Measurements from ENCODE around the gene NAA50.

DNA sequence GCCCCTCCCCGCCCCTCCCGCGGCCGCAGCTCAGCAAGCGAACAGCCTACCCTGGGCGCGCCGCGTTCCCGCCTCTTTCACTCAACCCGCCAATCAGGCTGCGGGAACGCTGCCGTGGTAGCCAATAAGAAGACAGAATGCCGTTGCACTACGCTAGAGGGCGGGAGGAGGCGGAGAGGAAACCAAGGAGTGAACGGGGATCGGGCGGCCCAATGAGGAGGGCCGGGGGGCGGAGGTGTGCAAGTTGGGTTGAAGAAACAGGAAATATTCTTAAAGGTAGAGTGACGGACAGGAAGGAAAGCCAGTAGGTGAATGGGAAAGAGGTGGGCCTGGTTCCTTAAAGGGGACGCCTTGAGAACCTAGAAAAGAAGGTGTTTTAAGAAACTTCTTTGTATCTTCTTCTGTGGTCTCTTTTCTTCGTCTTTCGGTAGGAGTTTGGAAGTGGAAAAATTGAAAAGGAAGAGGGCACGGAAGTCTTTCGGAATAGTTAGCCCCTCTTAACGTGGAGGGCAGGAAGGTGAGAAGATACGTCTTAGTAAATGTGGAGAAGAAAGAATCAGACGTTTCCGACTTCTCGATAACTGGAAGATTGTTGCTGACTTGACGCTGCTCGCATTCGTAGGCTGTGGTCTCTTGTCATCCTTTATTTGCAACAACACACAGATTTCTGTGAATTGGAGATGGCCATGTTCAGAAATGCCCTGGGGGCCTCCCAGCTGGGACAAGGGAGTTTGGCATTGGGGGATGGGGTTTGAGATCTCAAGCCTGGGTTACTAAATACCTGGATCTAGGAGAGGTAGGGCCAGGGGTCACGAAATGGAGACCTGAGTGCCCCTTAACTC is 49.2 kb downstream of the NAA50 start:
- TF ChIP-seq EZH2 (IDR thresholded peaks at IDR 0.05; ENCODE audit: low read length, unreplicated experiment) (no peak), EZH2phosphoT487 (IDR thresholded peaks at IDR 0.05; ENCODE audit: borderline replicate concordance, low read length) (no peak)
- TF ChIP-seq, protein P1, sequence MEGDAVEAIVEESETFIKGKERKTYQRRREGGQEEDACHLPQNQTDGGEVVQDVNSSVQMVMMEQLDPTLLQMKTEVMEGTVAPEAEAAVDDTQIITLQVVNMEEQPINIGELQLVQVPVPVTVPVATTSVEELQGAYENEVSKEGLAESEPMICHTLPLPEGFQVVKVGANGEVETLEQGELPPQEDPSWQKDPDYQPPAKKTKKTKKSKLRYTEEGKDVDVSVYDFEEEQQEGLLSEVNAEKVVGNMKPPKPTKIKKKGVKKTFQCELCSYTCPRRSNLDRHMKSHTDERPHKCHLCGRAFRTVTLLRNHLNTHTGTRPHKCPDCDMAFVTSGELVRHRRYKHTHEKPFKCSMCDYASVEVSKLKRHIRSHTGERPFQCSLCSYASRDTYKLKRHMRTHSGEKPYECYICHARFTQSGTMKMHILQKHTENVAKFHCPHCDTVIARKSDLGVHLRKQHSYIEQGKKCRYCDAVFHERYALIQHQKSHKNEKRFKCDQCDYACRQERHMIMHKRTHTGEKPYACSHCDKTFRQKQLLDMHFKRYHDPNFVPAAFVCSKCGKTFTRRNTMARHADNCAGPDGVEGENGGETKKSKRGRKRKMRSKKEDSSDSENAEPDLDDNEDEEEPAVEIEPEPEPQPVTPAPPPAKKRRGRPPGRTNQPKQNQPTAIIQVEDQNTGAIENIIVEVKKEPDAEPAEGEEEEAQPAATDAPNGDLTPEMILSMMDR (conservative IDR thresholded peaks at IDR 0.05; ENCODE audit: low read depth, low read length), result no peak
